ENCODE data around the gene TAF15. TPM values are rescaled to one million over a fixed set of nuclear protein-coding genes. Genes with fewer than 3 reads are reported as not detected.

The TAF15 gene
- total RNA-seq, 1 donor from 2014 or later = 36.1 TPM

- no peaks in the 10 kb centered on the region for H3K36me3 ChIP-seq (ENCODE audit: control insufficient read depth, insufficient read depth, low read length)
Observed at GRCh38 chr17:35841101-35841500, 31.8 kb downstream of the TAF15 start.

GRCh38 chr17:35841505-35841904 lies 32.2 kb downstream of the TAF15 start:
- no peaks in the 10 kb centered on the region for H3K27me3 ChIP-seq (ENCODE audit: control insufficient read depth, insufficient read depth, low read length)
- no peaks in the 10 kb centered on the region for H3K36me3 ChIP-seq (ENCODE audit: control insufficient read depth, insufficient read depth, low read length)
- DNase-seq (ENCODE audit: low read depth) = no peak
- H3K4me3 ChIP-seq (ENCODE audit: low read depth, low read length) = no peak overlapping the region
- TF ChIP-seq CTCF (IDR thresholded peaks at IDR 0.05; ENCODE audit: insufficient read depth, low read length, poor library complexity, severe bottlenecking) = no peak

More at GRCh38 chr17:35841101-35841500, 31.8 kb downstream of the TAF15 start:
- DNase-seq (ENCODE audit: low read depth) = no peak
- no peak overlapping the region for H3K4me3 ChIP-seq (ENCODE audit: low read depth, low read length)
- TF ChIP-seq CTCF (IDR thresholded peaks at IDR 0.05; ENCODE audit: insufficient read depth, low read length, poor library complexity, severe bottlenecking) = no peak
- H3K27me3 ChIP-seq (ENCODE audit: control insufficient read depth, insufficient read depth, low read length) = no peaks in the 10 kb centered on the region

DNA sequence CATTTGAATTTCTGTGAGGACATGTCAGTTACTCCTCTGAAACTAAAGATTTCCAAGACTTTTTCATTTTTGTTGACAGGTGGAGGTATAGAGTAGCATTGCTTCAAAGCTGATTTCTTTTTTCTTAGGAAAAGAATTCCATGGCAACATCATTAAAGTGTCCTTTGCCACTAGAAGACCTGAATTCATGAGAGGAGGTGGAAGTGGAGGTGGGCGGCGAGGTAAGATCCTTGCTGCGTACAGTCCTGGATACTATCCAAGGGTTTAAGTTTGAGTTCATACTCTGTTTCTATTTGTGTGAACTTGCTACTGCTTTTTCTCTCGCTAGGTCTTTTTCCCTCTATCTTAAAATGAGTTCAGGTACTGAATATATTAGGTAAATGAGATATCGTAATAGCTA lies 33.0 kb downstream of the TAF15 start:
- DNase-seq (ENCODE audit: low read depth) = no peak
- no peaks in the 10 kb centered on the region for H3K36me3 ChIP-seq (ENCODE audit: control insufficient read depth, insufficient read depth, low read length)
- H3K27me3 ChIP-seq (ENCODE audit: control insufficient read depth, insufficient read depth, low read length) = no peaks in the 10 kb centered on the region
- no peak overlapping the region for H3K4me3 ChIP-seq (ENCODE audit: low read depth, low read length)
- no peak for TF ChIP-seq CTCF (IDR thresholded peaks at IDR 0.05; ENCODE audit: insufficient read depth, low read length, poor library complexity, severe bottlenecking)

DNA sequence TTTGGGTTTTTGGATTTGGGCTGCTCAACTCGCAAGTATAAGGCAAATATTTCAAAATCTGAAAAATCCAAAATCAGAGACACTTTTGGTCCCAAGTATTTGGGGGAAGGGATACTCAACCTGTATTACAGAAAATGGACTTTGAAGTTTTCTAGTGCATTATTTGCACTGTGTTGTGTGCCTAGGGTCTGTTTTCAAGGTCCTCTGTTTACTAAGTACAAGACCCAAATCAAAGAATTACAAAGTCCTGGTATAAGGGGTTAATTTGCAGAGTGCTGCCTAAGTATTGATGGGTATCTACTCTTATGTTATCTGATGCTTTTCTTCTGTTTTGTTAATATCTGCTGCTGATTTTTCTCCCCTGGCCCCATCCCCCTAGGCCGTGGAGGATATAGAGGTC lies 34.4 kb downstream of the TAF15 start:
- no peaks in the 10 kb centered on the region for H3K36me3 ChIP-seq (ENCODE audit: control insufficient read depth, insufficient read depth, low read length)
- H3K27me3 ChIP-seq (ENCODE audit: control insufficient read depth, insufficient read depth, low read length) = no peaks in the 10 kb centered on the region
- no peak overlapping the region for H3K4me3 ChIP-seq (ENCODE audit: low read depth, low read length)
- TF ChIP-seq CTCF (IDR thresholded peaks at IDR 0.05; ENCODE audit: insufficient read depth, low read length, poor library complexity, severe bottlenecking) = no peak
- DNase-seq (ENCODE audit: low read depth) = no peak

DNA sequence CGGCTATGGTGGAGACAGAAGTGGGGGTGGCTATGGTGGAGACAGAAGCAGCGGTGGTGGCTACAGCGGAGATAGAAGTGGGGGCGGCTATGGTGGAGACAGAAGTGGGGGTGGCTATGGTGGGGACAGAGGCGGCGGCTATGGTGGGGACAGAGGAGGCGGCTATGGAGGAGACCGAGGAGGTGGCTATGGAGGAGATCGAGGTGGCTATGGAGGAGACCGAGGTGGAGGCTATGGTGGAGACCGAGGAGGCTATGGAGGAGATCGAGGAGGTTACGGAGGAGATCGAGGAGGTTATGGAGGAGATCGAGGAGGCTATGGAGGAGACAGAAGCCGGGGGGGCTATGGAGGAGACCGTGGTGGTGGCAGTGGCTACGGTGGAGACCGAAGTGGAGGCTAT lies 35.3 kb downstream of the TAF15 start:
- H3K36me3 ChIP-seq (ENCODE audit: control insufficient read depth, insufficient read depth, low read length) = no peaks in the 10 kb centered on the region
- H3K27me3 ChIP-seq (ENCODE audit: control insufficient read depth, insufficient read depth, low read length) = no peaks in the 10 kb centered on the region
- no peak for TF ChIP-seq CTCF (IDR thresholded peaks at IDR 0.05; ENCODE audit: insufficient read depth, low read length, poor library complexity, severe bottlenecking)
- DNase-seq (ENCODE audit: low read depth) = no peak
- H3K4me3 ChIP-seq (ENCODE audit: low read depth, low read length) = no peak overlapping the region

GRCh38 chr17:35846055-35846809 lies 36.9 kb downstream of the TAF15 start:
- TF ChIP-seq CTCF (IDR thresholded peaks at IDR 0.05; ENCODE audit: insufficient read depth, low read length, poor library complexity, severe bottlenecking) = no peak
- Histone ChIP-seq H3K4me3 (ENCODE audit: low read depth, low read length) (no peak overlapping the region), H3K27me3 (ENCODE audit: control insufficient read depth, insufficient read depth, low read length) (no peaks in the 10 kb centered on the region), H3K36me3 (ENCODE audit: control insufficient read depth, insufficient read depth, low read length) (no peaks in the 10 kb centered on the region)
- no peak for DNase-seq (ENCODE audit: low read depth)
